Measurements from ENCODE around the gene ACSL4. TPM values are rescaled to one million over a fixed set of nuclear protein-coding genes. Genes with fewer than 3 reads are reported as not detected.
A peak's percentile ranks its signal among the peaks of the same experiment; 100 is the strongest.
"Not testable (repeated sequence)": the region's sequence is repeated elsewhere in the genome, so short reads cannot be mapped to it uniquely, and the experiment has no call there.

ACSL4 gene
- polyA plus RNA-seq, 3 donors, result 17.9 to 40.9 (median 31.2) TPM

DNA sequence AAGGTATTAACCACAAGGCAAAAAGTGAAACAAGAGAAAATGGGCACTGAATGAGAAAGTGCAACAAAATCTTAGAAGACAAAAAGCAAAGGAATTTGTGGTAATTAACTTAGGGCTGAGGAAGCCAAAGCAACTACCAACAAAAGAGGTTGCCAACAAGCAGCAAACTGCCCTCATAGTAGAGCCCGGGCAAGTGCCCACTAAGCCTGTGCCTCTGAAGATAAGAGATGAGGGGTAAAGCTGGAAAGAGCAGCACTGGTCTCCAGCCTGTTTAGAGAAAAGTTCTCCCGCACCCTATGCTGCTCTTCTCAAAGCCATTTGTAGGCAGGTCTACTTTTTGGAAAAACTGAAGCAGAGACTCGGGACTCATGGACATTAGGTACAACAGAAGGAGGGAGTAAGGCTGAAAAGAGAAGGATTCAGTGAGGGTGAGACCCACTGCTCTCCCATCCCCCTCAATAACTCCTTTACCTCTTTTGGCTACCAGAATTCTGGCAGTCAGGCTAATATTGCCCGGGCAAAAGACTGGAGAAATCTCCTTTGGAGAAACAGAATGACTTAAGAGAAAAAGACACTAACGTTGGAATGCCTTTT, 78.4 kb downstream of the ACSL4 start:
- Histone ChIP-seq H3K4me3 (replicated peaks in 1 of 3; ENCODE audit: low read depth in 2 of 3, low read length in 3 of 3) (no peak overlapping the region), H3K9ac (ENCODE audit: insufficient read depth, low read length, poor library complexity, severe bottlenecking) (no peak overlapping the region), H3K27me3 (ENCODE audit: control insufficient read depth in 2 of 2, insufficient read depth in 2 of 2, low read length in 2 of 2) (peaks cover 0 to 3% of the 10 kb centered on the region in 2 donors), H3K36me3 (replicated peaks in 1 of 2; ENCODE audit: control insufficient read depth in 1 of 2, insufficient read depth in 2 of 2, low read length in 2 of 2) (peaks cover 25 to 28% of the 10 kb centered on the region in 2 donors), H4K20me1 (ENCODE audit: insufficient read depth, low read length) (peaks cover 13% of the 10 kb centered on the region), H3K79me2 (ENCODE audit: insufficient read depth, low read length) (no peaks in the 10 kb centered on the region), H3K4me1 (ENCODE audit: control insufficient read depth in 1 of 2, insufficient read depth in 2 of 2, low read length in 2 of 2) (no peaks in the 10 kb centered on the region), H3K4me2 (replicated peaks; ENCODE audit: extremely low read depth, low read length, poor library complexity, severe bottlenecking) (no peak overlapping the region), H3K27ac (ENCODE audit: low read depth in 1 of 2, low read length in 2 of 2) (no peak overlapping the region), H3K9me3 (replicated peaks in 1 of 2; ENCODE audit: control insufficient read depth in 1 of 2, insufficient read depth in 1 of 2, low read length in 2 of 2) (peaks cover 0 to 5% of the 10 kb centered on the region in 2 donors), H2AFZ (ENCODE audit: insufficient read depth, low read depth, low read length, poor library complexity, severe bottlenecking) (no peak overlapping the region)
- WGBS (ENCODE audit: insufficient coverage), result no CpG with 5 or more reads among the region's 5 CpGs
- peaks cover 0 to 2% (median 0%) of the 10 kb centered on the region in 7 donors for H3K9me3 Mint-ChIP-seq
- TF ChIP-seq, protein P1, sequence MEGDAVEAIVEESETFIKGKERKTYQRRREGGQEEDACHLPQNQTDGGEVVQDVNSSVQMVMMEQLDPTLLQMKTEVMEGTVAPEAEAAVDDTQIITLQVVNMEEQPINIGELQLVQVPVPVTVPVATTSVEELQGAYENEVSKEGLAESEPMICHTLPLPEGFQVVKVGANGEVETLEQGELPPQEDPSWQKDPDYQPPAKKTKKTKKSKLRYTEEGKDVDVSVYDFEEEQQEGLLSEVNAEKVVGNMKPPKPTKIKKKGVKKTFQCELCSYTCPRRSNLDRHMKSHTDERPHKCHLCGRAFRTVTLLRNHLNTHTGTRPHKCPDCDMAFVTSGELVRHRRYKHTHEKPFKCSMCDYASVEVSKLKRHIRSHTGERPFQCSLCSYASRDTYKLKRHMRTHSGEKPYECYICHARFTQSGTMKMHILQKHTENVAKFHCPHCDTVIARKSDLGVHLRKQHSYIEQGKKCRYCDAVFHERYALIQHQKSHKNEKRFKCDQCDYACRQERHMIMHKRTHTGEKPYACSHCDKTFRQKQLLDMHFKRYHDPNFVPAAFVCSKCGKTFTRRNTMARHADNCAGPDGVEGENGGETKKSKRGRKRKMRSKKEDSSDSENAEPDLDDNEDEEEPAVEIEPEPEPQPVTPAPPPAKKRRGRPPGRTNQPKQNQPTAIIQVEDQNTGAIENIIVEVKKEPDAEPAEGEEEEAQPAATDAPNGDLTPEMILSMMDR (IDR thresholded peaks at IDR 0.05), result no peak
- no peak overlapping the region for H3K4me3 Mint-ChIP-seq
- H3K27ac Mint-ChIP-seq, result peak overlapping the region in 4 of 7 donors; percentile 8 to 53 (median 32)
- peaks cover 38 to 43% of the 10 kb centered on the region in 2 donors for H3K36me3 Mint-ChIP-seq
- no peak for DNase-seq
- peaks cover 0 to 5% (median 0%) of the 10 kb centered on the region in 3 donors for H3K27me3 Mint-ChIP-seq (ENCODE audit: low read depth in 3 of 3)
- H3K4me1 Mint-ChIP-seq, result no peaks in the 10 kb centered on the region
- intact Hi-C loops (cut with micrococcal nuclease), result no loop called here

DNA sequence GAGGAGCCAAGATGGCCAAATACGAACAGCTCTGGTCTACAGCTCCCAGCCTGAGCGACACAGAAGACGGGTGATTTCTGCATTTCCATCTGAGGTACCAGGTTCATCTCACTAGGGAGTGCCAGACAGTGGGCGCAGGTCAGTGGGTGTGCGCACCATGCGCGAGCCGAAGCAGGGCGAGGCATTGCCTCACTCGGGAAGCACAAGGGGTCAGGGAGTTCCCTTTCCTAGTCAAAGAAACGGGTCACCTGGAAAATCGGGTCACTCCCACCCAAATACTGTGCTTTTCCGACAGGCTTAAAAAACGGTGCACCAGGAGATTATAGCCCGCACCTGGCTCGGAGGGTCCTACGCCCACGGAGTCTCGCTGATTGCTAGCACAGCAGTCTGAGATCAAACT, 88.4 kb downstream of the ACSL4 start:
- DNase-seq; H3K9me3 Mint-ChIP-seq; H3K4me3 Mint-ChIP-seq; H3K4me1 ChIP-seq (ENCODE audit: control insufficient read depth in 1 of 2, insufficient read depth in 2 of 2, low read length in 2 of 2); H3K4me3 ChIP-seq (replicated peaks in 1 of 3; ENCODE audit: low read depth in 2 of 3, low read length in 3 of 3); H3K27me3 Mint-ChIP-seq (ENCODE audit: low read depth in 3 of 3); H3K9me3 ChIP-seq (replicated peaks in 1 of 2; ENCODE audit: control insufficient read depth in 1 of 2, insufficient read depth in 1 of 2, low read length in 2 of 2); H3K27ac Mint-ChIP-seq; H3K27me3 ChIP-seq (ENCODE audit: control insufficient read depth in 2 of 2, insufficient read depth in 2 of 2, low read length in 2 of 2); H2AFZ ChIP-seq (ENCODE audit: insufficient read depth, low read depth, low read length, poor library complexity, severe bottlenecking); H3K9ac ChIP-seq (ENCODE audit: insufficient read depth, low read length, poor library complexity, severe bottlenecking); H3K4me2 ChIP-seq (replicated peaks; ENCODE audit: extremely low read depth, low read length, poor library complexity, severe bottlenecking); H3K27ac ChIP-seq (ENCODE audit: low read depth in 1 of 2, low read length in 2 of 2); H3K79me2 ChIP-seq (ENCODE audit: insufficient read depth, low read length); H3K4me1 Mint-ChIP-seq; intact Hi-C loops (cut with micrococcal nuclease): not testable (repeated sequence)
- H3K36me3 ChIP-seq (replicated peaks in 1 of 2; ENCODE audit: control insufficient read depth in 1 of 2, insufficient read depth in 2 of 2, low read length in 2 of 2), result peaks cover 0 to 16% of the 10 kb centered on the region in 2 donors
- H3K36me3 Mint-ChIP-seq, result peaks cover 17 to 23% of the 10 kb centered on the region in 2 donors
- no CpG with 5 or more reads among the region's 19 CpGs for WGBS (ENCODE audit: insufficient coverage)
- peaks cover 15% of the 10 kb centered on the region for H4K20me1 ChIP-seq (ENCODE audit: insufficient read depth, low read length)

Data from CD14-positive monocyte (primary cell).